22Rv1 (cell line): Measurements from ENCODE around the gene ANKS1B.

Source experiments
- ZFX ChIP-seq: fragments of 450-650 bp; IDR thresholded peaks from 2 replicates; pipeline ENCODE4 v1.6.1; 2017; ENCODE audit warnings: antibody characterized with exemption, borderline replicate concordance
- TF ChIP-seq, protein P1 (sequence below): fragments of 450-650 bp; IDR thresholded peaks from 2 replicates; pipeline ENCODE4 v1.5.1; 2017; ENCODE audit warnings: mild to moderate bottlenecking

GRCh38 chr12:99911967-99912366 is 72.8 kb downstream of the ANKS1B start:
- TF ChIP-seq, protein P1, sequence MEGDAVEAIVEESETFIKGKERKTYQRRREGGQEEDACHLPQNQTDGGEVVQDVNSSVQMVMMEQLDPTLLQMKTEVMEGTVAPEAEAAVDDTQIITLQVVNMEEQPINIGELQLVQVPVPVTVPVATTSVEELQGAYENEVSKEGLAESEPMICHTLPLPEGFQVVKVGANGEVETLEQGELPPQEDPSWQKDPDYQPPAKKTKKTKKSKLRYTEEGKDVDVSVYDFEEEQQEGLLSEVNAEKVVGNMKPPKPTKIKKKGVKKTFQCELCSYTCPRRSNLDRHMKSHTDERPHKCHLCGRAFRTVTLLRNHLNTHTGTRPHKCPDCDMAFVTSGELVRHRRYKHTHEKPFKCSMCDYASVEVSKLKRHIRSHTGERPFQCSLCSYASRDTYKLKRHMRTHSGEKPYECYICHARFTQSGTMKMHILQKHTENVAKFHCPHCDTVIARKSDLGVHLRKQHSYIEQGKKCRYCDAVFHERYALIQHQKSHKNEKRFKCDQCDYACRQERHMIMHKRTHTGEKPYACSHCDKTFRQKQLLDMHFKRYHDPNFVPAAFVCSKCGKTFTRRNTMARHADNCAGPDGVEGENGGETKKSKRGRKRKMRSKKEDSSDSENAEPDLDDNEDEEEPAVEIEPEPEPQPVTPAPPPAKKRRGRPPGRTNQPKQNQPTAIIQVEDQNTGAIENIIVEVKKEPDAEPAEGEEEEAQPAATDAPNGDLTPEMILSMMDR, result no peak
- no peak for TF ChIP-seq ZFX
